Heart right ventricle (tissue), 16 donors: Measurements from ENCODE around the gene NCAN. TPM values are rescaled to one million over a fixed set of nuclear protein-coding genes. Genes with fewer than 3 reads are reported as not detected.

Experiments
- ATAC-seq, 8 donors: fragments of 200-7000 bp; cut with Tn5 transposase; one replicate each; pipeline ENCODE4 v1.9.1; 2020; ENCODE audit warnings: mild to moderate bottlenecking in 8 of 8, moderate library complexity in 8 of 8, moderate number of reproducible peaks in 1 of 8
- DNase-seq, 2 donors: peaks; one replicate each; pipeline ENCODE4 v3.0.0-alpha.2; 2020
- H3K27ac ChIP-seq, 10 donors: fragments of 200-600 bp; sonication (generic) in 2 of 10; one replicate each; pipeline versions ENCODE4 v1.5.0 to v1.8.0; 2020 to 2022; ENCODE audit warnings: mild to moderate bottlenecking in 3 of 10
- H3K27me3 ChIP-seq, 7 donors: fragments of 200-600 bp; one replicate each; pipeline ENCODE4 v1.8.0; 2021 to 2022; ENCODE audit warnings: mild to moderate bottlenecking in 2 of 7
- H3K36me3 ChIP-seq, 9 donors: fragments of 200-600 bp; sonication (generic) in 1 of 9; one replicate each; pipeline versions ENCODE4 v1.5.0 to v1.8.0; 2020 to 2022; ENCODE audit warnings: mild to moderate bottlenecking in 2 of 9
- H3K4me1 ChIP-seq, 9 donors: fragments of 200-600 bp; sonication (generic) in 1 of 9; one replicate each; pipeline versions ENCODE4 v1.5.0 to v1.8.0; 2020 to 2022; ENCODE audit warnings: mild to moderate bottlenecking in 4 of 9
- H3K4me3 ChIP-seq, 10 donors: fragments of 200-600 bp; sonication (generic) in 2 of 10; one replicate each; pipeline versions ENCODE4 v1.5.0 to v1.8.0; 2020 to 2022; ENCODE audit warnings: mild to moderate bottlenecking in 7 of 10, moderate library complexity in 2 of 10
- H3K9me3 ChIP-seq, 11 donors: fragments of 200-600 bp in 10 of 11; sonication (generic) in 2 of 11; one replicate each; pipeline versions ENCODE4 v1.5.0 to v1.8.0; 2013 to 2022; ENCODE audit warnings: mild to moderate bottlenecking in 2 of 11, control low read depth in 1 of 11, moderate library complexity in 1 of 11
- CTCF ChIP-seq, 9 donors: fragments of 200-600 bp; sonication (generic) in 2 of 9; IDR thresholded peaks; one replicate each; pipeline versions ENCODE4 v1.5.0 to v1.8.0; 2021 to 2022; ENCODE audit warnings: antibody characterized with exemption in 9 of 9, mild to moderate bottlenecking in 5 of 9, moderate library complexity in 1 of 9
- WGBS, 2 donors: extraction: QIAGEN DNeasy Blood & Tissue Kit; methylation state at CpG; one replicate each; pipeline ENCODE4 v1.1.7; 2013; ENCODE audit warnings: inconsistent platforms in 1 of 2; 5-methylcytosine and 5-hydroxymethylcytosine counted together
- intact Hi-C, 10 donors: fragments of 100-400 bp; cut with DNase I; formaldehyde crosslinking; loops; one replicate each; pipeline versions ENCODE4 v1.11.1 to v1.14.2; 2022
- polyA plus RNA-seq, 2 donors: library from polyadenylated mRNA; stranded (reverse); fragments of 200-250 nt; gene quantifications; one replicate each; pipeline ENCODE4 v1.2.3, GENCODE V29; 2013
- total RNA-seq, 10 donors: library from RNA; stranded (reverse); fragmentation: NEBNext Ultra II Directional in 3 of 10; extraction: Animal tissue kit (Norgen Biotek cat#: 25700) in 3 of 10; gene quantifications; one replicate each; pipeline versions ENCODE4 v1.2.1 to v1.2.4, GENCODE V29; 2021 to 2023
- donor health status: Arrhythmogenic right ventricular cardiomyopathy.
- donor health status: ischemic (EF 13 %, LVEDD 7.1; RV severe dilation, severe dysfunction).
- donor health status: healthy with polysubstance abuse.
- donor health status: DM: no; HTN: yes; CAD: no.
- donor health status: DM: no; HTN: no; CAD: no.
- donor health status: ischemic (EF 25% LVEDD 6.9; RV normal size, moderate dysfunction).
- donor health status: ischemic (EF 25% LVEDD 5.7; RV mildly dilated, moderate dysfunction).
- donor health status: healthy.
- donor health status: DM: yes; HTN: yes; CAD: no.
- donor health status: Ischemic cardiomyopathy.
- donor health status: ischemic (EF 35%, LVEDD 5.7; RV mildly dilated, moderate dysfunction).
- donor health status: nonischemic (EF 11% LVEDD 7.7; RV severe dilation, severe dysfunction).
- donor health status: DM: yes; HTN: yes; CAD: no.
- donor health status: PGD.
- donor health status: ischemic (EF 29% LVEDD 5.4; RV normal size, mild dysfunction).
- donor health status: nonischemic (EF 23%, LVEDD 6.1; RV moderate dilation, normal function).

NCAN gene
- total and polyA plus RNA-seq, 12 donors: not detected

- H3K36me3 ChIP-seq: no peaks in the 10 kb centered on the region
- no peak for TF ChIP-seq CTCF (IDR thresholded peaks at IDR 0.05)
- H3K4me3 ChIP-seq: no peak overlapping the region
- peaks cover 0 to 7% (median 0%) of the 10 kb centered on the region in 11 donors for H3K9me3 ChIP-seq
- no peak for ATAC-seq
- no peaks in the 10 kb centered on the region for H3K4me1 ChIP-seq
- WGBS, 2 donors: 13 to 14% methylated on average over 7 of the region's 7 CpGs
- DNase-seq: no peak
- no peak overlapping the region for H3K27ac ChIP-seq
- H3K27me3 ChIP-seq: peaks cover 0 to 88% (median 78%) of the 10 kb centered on the region in 7 donors
- intact Hi-C loops: no loop called here
These were observed 1.2 kb downstream of the NCAN start for GRCh38 chr19:19212916-19213315.

DNA sequence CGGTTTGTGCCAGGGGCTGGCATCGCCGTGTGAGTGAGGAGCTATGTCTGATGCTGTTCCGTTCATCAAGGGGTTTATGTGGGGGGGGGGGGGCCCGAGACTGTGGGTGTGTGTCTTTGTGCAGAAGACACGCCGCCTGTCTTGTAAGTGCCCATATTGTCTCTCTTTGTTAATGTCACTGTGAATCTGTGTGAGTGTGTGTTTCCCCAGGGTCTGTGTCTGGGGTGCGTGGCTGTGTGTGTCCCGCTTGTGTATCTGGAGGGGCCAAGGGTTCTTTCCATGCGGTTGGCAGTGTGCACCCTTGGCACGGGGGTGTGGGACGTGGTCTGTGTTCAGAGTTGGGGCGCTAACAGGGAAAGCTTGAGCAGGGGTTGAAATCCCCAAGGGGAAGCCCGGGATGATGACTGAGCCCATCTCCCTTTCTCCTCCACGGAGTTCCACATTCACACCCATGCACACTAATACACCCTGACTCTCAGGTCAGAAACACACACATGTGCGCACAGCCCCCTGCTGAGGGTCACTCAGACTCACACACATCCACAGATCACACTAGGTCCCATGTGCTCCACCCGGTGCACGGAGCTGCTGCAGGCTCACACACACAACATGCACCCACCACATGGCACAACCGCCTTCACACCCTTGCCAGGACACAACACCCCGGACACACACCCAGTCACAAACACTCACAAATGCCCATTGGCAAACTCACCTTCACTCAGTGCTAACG is 1.8 kb downstream of the NCAN start:
- H3K9me3 ChIP-seq: peaks cover 0 to 7% (median 0%) of the 10 kb centered on the region in 11 donors
- intact Hi-C loops: no loop called here
- H3K4me3 ChIP-seq: no peak overlapping the region
- no peaks in the 10 kb centered on the region for H3K36me3 ChIP-seq
- H3K27me3 ChIP-seq: peaks cover 0 to 81% (median 71%) of the 10 kb centered on the region in 7 donors
- no peaks in the 10 kb centered on the region for H3K4me1 ChIP-seq
- WGBS, 2 donors: 43 to 48% methylated on average over 21 of the region's 21 CpGs
- DNase-seq (no peak), ATAC-seq (no peak)
- TF ChIP-seq CTCF (IDR thresholded peaks at IDR 0.05): no peak
- no peak overlapping the region for H3K27ac ChIP-seq

DNA sequence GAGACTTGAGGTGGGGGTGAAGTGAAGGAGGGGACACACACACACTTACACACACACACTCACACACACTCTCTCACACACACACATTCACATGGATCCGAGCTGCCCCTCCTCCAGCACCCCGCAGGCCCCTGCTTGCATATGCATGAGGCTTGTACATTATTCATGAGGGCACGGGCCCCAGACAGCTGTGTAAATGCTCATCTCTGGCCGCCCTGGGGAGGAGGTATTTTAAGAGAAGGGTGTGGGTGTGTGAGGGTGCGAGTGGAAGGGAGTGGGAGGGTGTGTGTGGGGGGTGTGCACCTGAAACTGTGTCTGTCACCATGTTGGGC is 2.4 kb downstream of the NCAN start:
- DNase-seq (no peak), ATAC-seq (no peak)
- TF ChIP-seq CTCF (IDR thresholded peaks at IDR 0.05): no peak
- H3K9me3 ChIP-seq: peaks cover 0 to 7% (median 0%) of the 10 kb centered on the region in 11 donors
- no peak overlapping the region for H3K4me3 ChIP-seq
- H3K27ac ChIP-seq: no peak overlapping the region
- peaks cover 0 to 77% (median 71%) of the 10 kb centered on the region in 7 donors for H3K27me3 ChIP-seq
- intact Hi-C loops: no loop called here
- WGBS, 2 donors: 4 to 6% methylated on average over 5 of the region's 5 CpGs
- H3K36me3 ChIP-seq: no peaks in the 10 kb centered on the region
- H3K4me1 ChIP-seq: no peaks in the 10 kb centered on the region

GRCh38 chr19:19214892-19215291 is 3.1 kb downstream of the NCAN start:
- 0 to 2% methylated on average over 8 of the region's 8 CpGs for WGBS, 2 donors

More at GRCh38 chr19:19214892-19215291, 3.1 kb downstream of the NCAN start:
- Histone ChIP-seq H3K4me3 (no peak overlapping the region), H3K27ac (no peak overlapping the region), H3K27me3 (peaks cover 0 to 72% (median 65%) of the 10 kb centered on the region in 7 donors), H3K36me3 (no peaks in the 10 kb centered on the region), H3K9me3 (peaks cover 0 to 7% (median 0%) of the 10 kb centered on the region in 11 donors), H3K4me1 (no peaks in the 10 kb centered on the region)
- DNase-seq (peak; percentile 31 to 50), ATAC-seq (peak in 6 of 8 donors; percentile 57 to 80 (median 71))
- no peak for TF ChIP-seq CTCF (IDR thresholded peaks at IDR 0.05)
- intact Hi-C loops: no loop called here
